Measurements from ENCODE around the gene ASIC2.

ASIC2 gene

DNA sequence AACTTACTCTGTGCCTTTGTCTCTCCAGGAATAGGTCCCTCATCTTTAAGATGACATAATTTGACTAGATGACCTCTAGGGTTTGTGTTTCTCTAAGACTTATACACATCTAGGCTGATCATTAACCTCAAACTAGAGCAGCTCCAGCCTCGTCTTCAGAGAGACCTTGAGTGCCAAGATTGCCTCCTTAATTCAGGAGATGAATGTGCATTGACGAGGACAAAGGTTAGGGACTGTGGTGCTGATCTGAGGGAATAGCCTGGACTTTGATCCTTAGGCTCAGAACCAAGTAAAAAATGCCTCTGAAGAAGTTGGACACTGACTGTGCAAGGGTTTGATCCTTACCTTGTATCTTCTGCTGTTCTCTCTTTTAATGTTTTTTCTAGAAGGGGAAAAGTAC lies 17.2 kb upstream of the ASIC2 start:
- no peaks in the 10 kb centered on the region for H3K4me1 ChIP-seq (ENCODE audit: insufficient read depth, low read length)
- H3K4me3 ChIP-seq (ENCODE audit: low read length): no peak overlapping the region
- 88% methylated on average over 2 of the region's 2 CpGs for WGBS
- H3K27ac ChIP-seq (ENCODE audit: low read depth, low read length): no peak overlapping the region
- H3K9me3 ChIP-seq (ENCODE audit: insufficient read depth, low read depth, low read length): no peaks in the 10 kb centered on the region
- no peaks in the 10 kb centered on the region for H3K36me3 ChIP-seq (ENCODE audit: insufficient read depth, low read length)
- no peak overlapping the region for H3K9ac ChIP-seq (ENCODE audit: low read depth, low read length)
- no peaks in the 10 kb centered on the region for H3K27me3 ChIP-seq (ENCODE audit: insufficient read depth, low read length)

- H3K4me1 ChIP-seq (ENCODE audit: insufficient read depth, low read length): no peaks in the 10 kb centered on the region
- H3K9ac ChIP-seq (ENCODE audit: low read depth, low read length): no peak overlapping the region
- H3K27me3 ChIP-seq (ENCODE audit: insufficient read depth, low read length): no peaks in the 10 kb centered on the region
- 94% methylated on average over 5 of the region's 5 CpGs for WGBS
- H3K36me3 ChIP-seq (ENCODE audit: insufficient read depth, low read length): no peaks in the 10 kb centered on the region
- H3K4me3 ChIP-seq (ENCODE audit: low read length): no peak overlapping the region
- H3K9me3 ChIP-seq (ENCODE audit: insufficient read depth, low read depth, low read length): no peaks in the 10 kb centered on the region
- no peak overlapping the region for H3K27ac ChIP-seq (ENCODE audit: low read depth, low read length)
These were observed 10.2 kb upstream of the ASIC2 start for GRCh38 chr17:33303254-33303653.

- H3K4me3 ChIP-seq (ENCODE audit: low read length): no peak overlapping the region
- no peaks in the 10 kb centered on the region for H3K4me1 ChIP-seq (ENCODE audit: insufficient read depth, low read length)
- no peaks in the 10 kb centered on the region for H3K9me3 ChIP-seq (ENCODE audit: insufficient read depth, low read depth, low read length)
- no peak overlapping the region for H3K9ac ChIP-seq (ENCODE audit: low read depth, low read length)
- H3K27ac ChIP-seq (ENCODE audit: low read depth, low read length): no peak overlapping the region
- H3K36me3 ChIP-seq (ENCODE audit: insufficient read depth, low read length): no peaks in the 10 kb centered on the region
- no peaks in the 10 kb centered on the region for H3K27me3 ChIP-seq (ENCODE audit: insufficient read depth, low read length)
These were observed 9.3 kb upstream of the ASIC2 start for GRCh38 chr17:33302394-33302793.

DNA sequence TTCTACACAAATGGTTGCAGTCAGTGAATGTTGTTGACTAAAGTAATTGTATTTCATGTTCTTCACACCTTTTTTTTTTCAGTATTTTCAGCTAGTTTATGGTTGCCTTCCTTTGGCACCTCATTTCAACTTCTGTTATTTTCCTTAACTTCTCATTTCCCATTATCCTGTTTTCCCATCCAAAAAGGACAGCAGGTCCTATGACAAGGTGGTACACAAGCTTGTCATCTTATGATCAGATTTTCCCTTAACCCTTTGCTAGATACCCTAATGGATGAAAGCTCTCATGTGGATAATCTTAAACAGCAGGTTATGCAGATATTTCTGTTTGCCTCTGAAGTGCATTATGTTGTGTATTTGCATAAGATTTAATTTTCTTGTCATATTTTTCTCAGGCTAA lies 7.1 kb upstream of the ASIC2 start:
- H3K36me3 ChIP-seq (ENCODE audit: insufficient read depth, low read length): no peaks in the 10 kb centered on the region
- H3K9me3 ChIP-seq (ENCODE audit: insufficient read depth, low read depth, low read length): no peaks in the 10 kb centered on the region
- no peak overlapping the region for H3K27ac ChIP-seq (ENCODE audit: low read depth, low read length)
- no peaks in the 10 kb centered on the region for H3K4me1 ChIP-seq (ENCODE audit: insufficient read depth, low read length)
- no peak overlapping the region for H3K9ac ChIP-seq (ENCODE audit: low read depth, low read length)
- peaks cover 17% of the 10 kb centered on the region for H3K27me3 ChIP-seq (ENCODE audit: insufficient read depth, low read length)
- no peak overlapping the region for H3K4me3 ChIP-seq (ENCODE audit: low read length)

- WGBS: 89% methylated on average over 2 of the region's 2 CpGs
- Histone ChIP-seq H3K27me3 (ENCODE audit: insufficient read depth, low read length) (peaks cover 28% of the 10 kb centered on the region), H3K9ac (ENCODE audit: low read depth, low read length) (no peak overlapping the region), H3K9me3 (ENCODE audit: insufficient read depth, low read depth, low read length) (no peaks in the 10 kb centered on the region), H3K4me3 (ENCODE audit: low read length) (no peak overlapping the region), H3K27ac (ENCODE audit: low read depth, low read length) (no peak overlapping the region), H3K36me3 (ENCODE audit: insufficient read depth, low read length) (no peaks in the 10 kb centered on the region), H3K4me1 (ENCODE audit: insufficient read depth, low read length) (no peaks in the 10 kb centered on the region)
These were observed 6.0 kb upstream of the ASIC2 start for GRCh38 chr17:33299115-33299514.

GRCh38 chr17:33297643-33298042 lies 4.5 kb upstream of the ASIC2 start:
- Histone ChIP-seq H3K9me3 (ENCODE audit: insufficient read depth, low read depth, low read length) (no peaks in the 10 kb centered on the region), H3K9ac (ENCODE audit: low read depth, low read length) (no peak overlapping the region), H3K4me3 (ENCODE audit: low read length) (no peak overlapping the region), H3K27ac (ENCODE audit: low read depth, low read length) (no peak overlapping the region), H3K36me3 (ENCODE audit: insufficient read depth, low read length) (no peaks in the 10 kb centered on the region), H3K4me1 (ENCODE audit: insufficient read depth, low read length) (no peaks in the 10 kb centered on the region), H3K27me3 (ENCODE audit: insufficient read depth, low read length) (peaks cover 43% of the 10 kb centered on the region)
- 84% methylated on average over 3 of the region's 4 CpGs for WGBS

GRCh38 chr17:33294994-33295393 lies 1.9 kb upstream of the ASIC2 start:
- no peak overlapping the region for H3K9ac ChIP-seq (ENCODE audit: low read depth, low read length)
- peaks cover 69% of the 10 kb centered on the region for H3K27me3 ChIP-seq (ENCODE audit: insufficient read depth, low read length)
- H3K27ac ChIP-seq (ENCODE audit: low read depth, low read length): no peak overlapping the region
- H3K4me3 ChIP-seq (ENCODE audit: low read length): no peak overlapping the region
- H3K4me1 ChIP-seq (ENCODE audit: insufficient read depth, low read length): no peaks in the 10 kb centered on the region
- no peaks in the 10 kb centered on the region for H3K36me3 ChIP-seq (ENCODE audit: insufficient read depth, low read length)
- no peaks in the 10 kb centered on the region for H3K9me3 ChIP-seq (ENCODE audit: insufficient read depth, low read depth, low read length)
- WGBS: 85% methylated on average over 1 of the region's 1 CpG

DNA sequence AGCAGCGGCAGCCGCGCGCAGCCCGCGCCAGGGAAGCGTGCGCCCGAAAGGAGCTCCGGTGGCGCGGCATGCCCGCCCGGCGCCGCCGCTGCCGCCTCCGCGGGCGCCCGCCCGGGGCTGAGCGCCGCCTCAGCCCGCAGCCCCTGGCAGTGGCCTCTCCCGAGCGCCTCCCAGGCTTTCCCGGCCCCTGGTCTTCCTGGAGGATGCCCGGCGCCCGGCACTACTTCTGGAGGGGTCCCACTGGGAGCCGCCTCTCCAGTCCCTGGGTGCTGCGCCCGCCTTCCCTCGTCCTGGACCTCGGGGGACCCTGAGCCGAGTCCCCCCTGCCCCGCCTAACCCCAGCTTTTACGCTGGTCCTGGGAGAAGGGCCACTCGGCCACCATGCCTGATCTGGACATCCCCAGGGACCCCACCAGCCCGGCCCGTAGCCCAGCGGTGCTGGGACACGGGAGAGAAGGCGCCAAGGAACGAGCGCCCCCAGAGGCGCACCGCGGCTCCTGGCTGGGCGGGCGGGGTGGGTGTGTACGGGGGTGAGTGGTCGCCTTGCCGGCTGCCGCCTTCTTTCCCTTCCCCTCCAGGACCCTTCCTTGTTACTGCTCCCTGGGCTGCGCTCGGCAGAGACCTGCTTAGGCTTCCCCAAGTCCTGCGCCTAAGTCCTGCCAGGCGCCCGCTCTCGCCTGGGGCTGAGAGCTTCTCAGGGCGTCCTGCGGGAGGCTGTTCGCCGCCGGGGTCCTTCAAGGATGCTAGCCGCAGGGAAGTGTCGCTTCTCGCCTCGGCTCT lies 704 bp downstream of the ASIC2 start:
- Histone ChIP-seq H3K9ac (ENCODE audit: low read depth, low read length) (no peak overlapping the region), H3K36me3 (ENCODE audit: insufficient read depth, low read length) (no peaks in the 10 kb centered on the region), H3K27ac (ENCODE audit: low read depth, low read length) (no peak overlapping the region), H3K4me1 (ENCODE audit: insufficient read depth, low read length) (no peaks in the 10 kb centered on the region), H3K27me3 (ENCODE audit: insufficient read depth, low read length) (peaks cover 90% of the 10 kb centered on the region), H3K9me3 (ENCODE audit: insufficient read depth, low read depth, low read length) (no peaks in the 10 kb centered on the region), H3K4me3 (ENCODE audit: low read length) (peak overlapping the region; percentile 62)
- WGBS: under 1% methylated on average over 69 of the region's 72 CpGs

GRCh38 chr17:33291248-33292200 lies 1.6 kb downstream of the ASIC2 start:
- peak overlapping the region; percentile 51; the same call in 1 of the 2 replicates for H3K9ac ChIP-seq (ENCODE audit: low read depth, low read length)
- H3K4me3 ChIP-seq (ENCODE audit: low read length): peak overlapping the region; percentile 62
- no peaks in the 10 kb centered on the region for H3K36me3 ChIP-seq (ENCODE audit: insufficient read depth, low read length)
- no peak overlapping the region for H3K27ac ChIP-seq (ENCODE audit: low read depth, low read length)
- no peaks in the 10 kb centered on the region for H3K9me3 ChIP-seq (ENCODE audit: insufficient read depth, low read depth, low read length)
- H3K27me3 ChIP-seq (ENCODE audit: insufficient read depth, low read length): peaks cover 84% of the 10 kb centered on the region
- H3K4me1 ChIP-seq (ENCODE audit: insufficient read depth, low read length): no peaks in the 10 kb centered on the region
- 2% methylated on average over 104 of the region's 104 CpGs for WGBS

DNA sequence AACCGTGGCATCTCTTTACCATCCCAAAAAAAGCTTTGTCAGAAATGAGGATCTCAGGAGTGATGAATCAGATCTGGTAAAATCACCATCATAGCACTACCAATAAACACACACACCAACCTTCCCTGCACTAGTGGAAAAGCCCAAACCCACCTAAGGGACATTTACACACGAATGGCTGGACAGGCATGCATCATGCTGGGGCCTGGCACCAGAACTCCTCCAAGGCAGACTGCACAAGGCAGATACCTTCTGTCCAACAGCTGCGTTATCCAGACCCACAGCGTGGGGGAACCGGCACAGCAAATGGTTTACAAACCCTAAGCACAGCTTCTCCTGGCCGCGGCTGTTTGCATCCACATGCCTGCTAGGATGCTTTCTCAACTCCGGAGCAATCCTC lies 2.8 kb downstream of the ASIC2 start:
- no peak overlapping the region for H3K4me3 ChIP-seq (ENCODE audit: low read length)
- no peak overlapping the region for H3K9ac ChIP-seq (ENCODE audit: low read depth, low read length)
- H3K27ac ChIP-seq (ENCODE audit: low read depth, low read length): no peak overlapping the region
- 90% methylated on average over 8 of the region's 8 CpGs for WGBS
- H3K9me3 ChIP-seq (ENCODE audit: insufficient read depth, low read depth, low read length): no peaks in the 10 kb centered on the region
- no peaks in the 10 kb centered on the region for H3K36me3 ChIP-seq (ENCODE audit: insufficient read depth, low read length)
- peaks cover 76% of the 10 kb centered on the region for H3K27me3 ChIP-seq (ENCODE audit: insufficient read depth, low read length)
- H3K4me1 ChIP-seq (ENCODE audit: insufficient read depth, low read length): no peaks in the 10 kb centered on the region

- H3K4me3 ChIP-seq (ENCODE audit: low read length): no peak overlapping the region
- no peaks in the 10 kb centered on the region for H3K9me3 ChIP-seq (ENCODE audit: insufficient read depth, low read depth, low read length)
- no peaks in the 10 kb centered on the region for H3K4me1 ChIP-seq (ENCODE audit: insufficient read depth, low read length)
- no peak overlapping the region for H3K27ac ChIP-seq (ENCODE audit: low read depth, low read length)
- H3K27me3 ChIP-seq (ENCODE audit: insufficient read depth, low read length): peaks cover 65% of the 10 kb centered on the region
- WGBS: 50% methylated on average over 1 of the region's 1 CpG
- no peak overlapping the region for H3K9ac ChIP-seq (ENCODE audit: low read depth, low read length)
- H3K36me3 ChIP-seq (ENCODE audit: insufficient read depth, low read length): no peaks in the 10 kb centered on the region
These were observed 4.1 kb downstream of the ASIC2 start for GRCh38 chr17:33288954-33289353.

Measured in HUES64 (cell line).